ENCODE measurements around the gene CRABP1.

The CRABP1 gene

GRCh38 chr15:78317145-78317836 lies 22.9 kb upstream of the CRABP1 start:
- no peak for DNase-seq

- no peak for DNase-seq
These were observed 20.6 kb upstream of the CRABP1 start for GRCh38 chr15:78319588-78319987.

GRCh38 chr15:78320183-78320582 lies 20.0 kb upstream of the CRABP1 start:
- DNase-seq: no peak

GRCh38 chr15:78321041-78321570 lies 19.0 kb upstream of the CRABP1 start:
- no peak for DNase-seq

- no peak for DNase-seq
These were observed 18.4 kb upstream of the CRABP1 start for GRCh38 chr15:78321786-78322185.

GRCh38 chr15:78322243-78322642 lies 17.9 kb upstream of the CRABP1 start:
- DNase-seq: peak; percentile 81

GRCh38 chr15:78322724-78323521 lies 17.2 kb upstream of the CRABP1 start:
- DNase-seq: no peak

GRCh38 chr15:78323693-78324092 lies 16.5 kb upstream of the CRABP1 start:
- no peak for DNase-seq

- DNase-seq: no peak
These were observed 16.0 kb upstream of the CRABP1 start for GRCh38 chr15:78324144-78324543.

GRCh38 chr15:78325092-78325843 lies 14.9 kb upstream of the CRABP1 start:
- peak; percentile 50 for DNase-seq

GRCh38 chr15:78327466-78327865 lies 12.7 kb upstream of the CRABP1 start:
- no peak for DNase-seq

- no peak for DNase-seq
These were observed 10.5 kb upstream of the CRABP1 start for GRCh38 chr15:78329625-78330024.

GRCh38 chr15:78334845-78335244 lies 5.3 kb upstream of the CRABP1 start:
- DNase-seq: no peak

- no peak for DNase-seq
These were observed 4.2 kb upstream of the CRABP1 start for GRCh38 chr15:78335985-78336384.

GRCh38 chr15:78338781-78339180 lies 1.4 kb upstream of the CRABP1 start:
- DNase-seq: no peak

GRCh38 chr15:78339559-78339958 lies 594 bp upstream of the CRABP1 start:
- no peak for DNase-seq

GRCh38 chr15:78341057-78341987 lies 1.2 kb downstream of the CRABP1 start:
- DNase-seq: no peak

GRCh38 chr15:78342021-78342420 lies 1.9 kb downstream of the CRABP1 start:
- no peak for DNase-seq

GRCh38 chr15:78343276-78344060 lies 3.3 kb downstream of the CRABP1 start:
- no peak for DNase-seq

GRCh38 chr15:78345396-78346125 lies 5.4 kb downstream of the CRABP1 start:
- DNase-seq: no peak
